AG04450 (cell line): Measurements from ENCODE around the gene UGT1A10. TPM values are rescaled to one million over a fixed set of nuclear protein-coding genes. Genes with fewer than 3 reads are reported as not detected.
"Not testable (repeated sequence)": the region's sequence is repeated elsewhere in the genome, so short reads cannot be mapped to it uniquely, and the experiment has no call there.

ENCODE experiments used
- CTCF ChIA-PET: fragments of 300-600, 350-600 bp; formaldehyde crosslinking; extraction: SDS; loops from one replicate; lab custom pipeline; 2022; ENCODE audit warnings: antibody characterized with exemption, inconsistent platforms; lab: Charles Lee
- POLR2A ChIA-PET: fragments of 350-600 bp; formaldehyde crosslinking; extraction: SDS; loops from one replicate; lab custom pipeline; 2021; ENCODE audit warnings: antibody characterized with exemption, inconsistent platforms; lab: Yijun Ruan, JAX
- DNase-seq: peaks from one replicate; pipeline ENCODE4 v3.0.0-alpha.2; 2011; ENCODE audit warnings: low read depth, low spot score
- H3K27ac ChIP-seq: one replicate; pipeline ENCODE4 v1.5.1; 2012; ENCODE audit warnings: low read depth, low read length, control low read depth
- H3K27me3 ChIP-seq: one replicate; pipeline ENCODE4 v1.6.0; 2012; ENCODE audit warnings: low read length; ENCODE audit not compliant: control insufficient read depth, insufficient read depth
- H3K4me3 ChIP-seq: 2 replicates; pipeline ENCODE4 v1.5.1; 2011; ENCODE audit warnings: mild to moderate bottlenecking, low read depth, low read length, control low read depth
- H3K9me3 ChIP-seq: 2 replicates; pipeline ENCODE4 v1.5.1; 2012; ENCODE audit warnings: low read length; ENCODE audit not compliant: control insufficient read depth, insufficient read depth
- CTCF ChIP-seq: IDR thresholded peaks from 2 replicates; pipeline ENCODE4 v1.5.1; 2011; ENCODE audit warnings: low read depth, low read length, control low read depth, inconsistent platforms
- polyA plus RNA-seq: library from polyadenylated mRNA; depleted of rRNA; stranded (reverse); fragments of >200 nt; gene quantifications from 2 replicates; pipeline ENCODE4 v1.2.3, GENCODE V29; 2011

Gene UGT1A10
- polyA plus RNA-seq, 1 experiment = not detected

GRCh38 chr2:233611284-233611683, 25.0 kb upstream of the UGT1A10 start:
- no peak for DNase-seq
- Histone ChIP-seq H3K4me3 (no peak overlapping the region), H3K9me3 (no peaks in the 10 kb centered on the region), H3K27ac (no peak overlapping the region), H3K27me3 (no peaks in the 10 kb centered on the region)
- POLR2A ChIA-PET = no interaction called here
- CTCF ChIA-PET = no interaction called here
- no peak for TF ChIP-seq CTCF

GRCh38 chr2:233617476-233617875, 18.8 kb upstream of the UGT1A10 start, which contains the start of gene UGT1A8:
TSS of gene UGT1A8 (plus strand) at chr2:233617633. CDS start at chr2:233617708, 75 bp downstream.
- CTCF ChIA-PET, H3K27me3 ChIP-seq, POLR2A ChIA-PET, H3K9me3 ChIP-seq, H3K4me3 ChIP-seq, H3K27ac ChIP-seq, DNase-seq: not testable (repeated sequence)

- no peaks in the 10 kb centered on the region for H3K9me3 ChIP-seq
- no peak overlapping the region for H3K4me3 ChIP-seq
- no peak for DNase-seq
- H3K27me3 ChIP-seq = peaks cover 2% of the 10 kb centered on the region
- CTCF ChIA-PET = no interaction called here
- no peak overlapping the region for H3K27ac ChIP-seq
- TF ChIP-seq CTCF = no peak
- POLR2A ChIA-PET = no interaction called here
Measured at GRCh38 chr2:233620204-233620603, 16.0 kb upstream of the UGT1A10 start.

GRCh38 chr2:233621863-233622262, 14.4 kb upstream of the UGT1A10 start:
- H3K9me3 ChIP-seq, H3K27me3 ChIP-seq, H3K27ac ChIP-seq, CTCF ChIA-PET, POLR2A ChIA-PET, H3K4me3 ChIP-seq, DNase-seq: not testable (repeated sequence)

GRCh38 chr2:233627331-233628025, 8.8 kb upstream of the UGT1A10 start:
- DNase-seq = no peak
- no peaks in the 10 kb centered on the region for H3K27me3 ChIP-seq
- ChIA-PET CTCF (no interaction called here), POLR2A (no interaction called here)
- TF ChIP-seq CTCF = no peak
- H3K9me3 ChIP-seq = no peaks in the 10 kb centered on the region
- H3K27ac ChIP-seq = no peak overlapping the region
- no peak overlapping the region for H3K4me3 ChIP-seq

- Histone ChIP-seq H3K27me3 (peaks cover 6% of the 10 kb centered on the region), H3K9me3 (no peaks in the 10 kb centered on the region), H3K4me3 (no peak overlapping the region), H3K27ac (no peak overlapping the region)
- POLR2A ChIA-PET = no interaction called here
- CTCF ChIA-PET = no interaction called here
- no peak for TF ChIP-seq CTCF
- no peak for DNase-seq
Measured at GRCh38 chr2:233638836-233639235, 2.6 kb downstream of the UGT1A10 start.
